T-cell (primary cell): ENCODE results near the gene CYP26B1. TPM values are rescaled to one million over a fixed set of nuclear protein-coding genes. Genes with fewer than 3 reads are reported as not detected.

ENCODE experiments used
- ATAC-seq, 4 experiments: fragments of 200-7000 bp in 3 of 4; fragments of 150-1000 bp in 1 of 4; cut with Tn5 transposase; replicated peaks in 1 of 4; 1 replicate in 3 of 4; 2 replicates in 1 of 4; pipeline ENCODE4 v1.10.0; 2021; ENCODE audit warnings: moderate library complexity in 3 of 4, mild to moderate bottlenecking in 2 of 4, moderate number of reproducible peaks in 1 of 4
- CTCF ChIA-PET, 2 donors: fragments of 300-600 bp; sonication (Branson Sonifier 250); formaldehyde crosslinking; loops; one replicate each; lab custom pipeline; 2022; ENCODE audit warnings: antibody characterized with exemption in 2 of 2; lab: Charles Lee
- POLR2A ChIA-PET, 2 donors: fragments of 300-600 bp; sonication (Branson Sonifier 250); formaldehyde crosslinking; loops; one replicate each; lab custom pipeline; 2022; ENCODE audit warnings: antibody characterized with exemption in 2 of 2; lab: Charles Lee
- DNase-seq, 35 experiments: peaks; one replicate each; pipeline versions ENCODE4 v3.0.0 to v3.0.0-alpha.2; 2013 to 2023
- H3K27ac ChIP-seq: one replicate; pipeline ENCODE4 v1.5.1; 2013; ENCODE audit warnings: low read length
- H3K27me3 ChIP-seq, 2 experiments: replicated peaks in 1 of 2; 1 replicate in 1 of 2; 2 replicates in 1 of 2; pipeline versions ENCODE4 v1.6.1 to v1.7.0; 2013; ENCODE audit warnings: low read length in 1 of 2, mixed read lengths in 1 of 2; ENCODE audit not compliant: control insufficient read depth in 2 of 2, insufficient read depth in 2 of 2; ENCODE audit errors: extremely low read depth in 1 of 2
- H3K36me3 ChIP-seq, 2 donors: 1 replicate in 1 of 2; 2 replicates in 1 of 2; pipeline versions ENCODE4 v1.6.1 to v1.7.0; 2013; ENCODE audit warnings: low read length in 1 of 2; ENCODE audit not compliant: control insufficient read depth in 2 of 2, insufficient read depth in 1 of 2; ENCODE audit errors: extremely low read depth in 1 of 2
- H3K4me1 ChIP-seq, 2 experiments: 1 replicate in 1 of 2; 2 replicates in 1 of 2; pipeline versions ENCODE4 v1.6.1 to v1.7.0; 2013; ENCODE audit warnings: low read length in 2 of 2, mixed read lengths in 1 of 2; ENCODE audit not compliant: insufficient read depth in 2 of 2, control insufficient read depth in 1 of 2; ENCODE audit errors: extremely low read depth in 1 of 2
- H3K4me3 ChIP-seq, 2 donors: 1 replicate in 1 of 2; 2 replicates in 1 of 2; pipeline versions ENCODE4 v1.5.1 to v1.7.0; 2013; ENCODE audit warnings: mild to moderate bottlenecking in 2 of 2, low read length in 1 of 2, moderate library complexity in 1 of 2; ENCODE audit not compliant: control insufficient read depth in 1 of 2; ENCODE audit errors: extremely low read depth in 1 of 2
- H3K9me3 ChIP-seq: 2 replicates; pipeline ENCODE4 v1.7.0; 2013
- H3K27ac Mint-ChIP-seq, 2 donors: one replicate each; pipeline ENCODE4 v1.8.0; 2020 to 2021; ENCODE audit warnings: mild to moderate bottlenecking in 2 of 2, mixed read lengths in 2 of 2
- H3K27me3 Mint-ChIP-seq, 2 donors: one replicate each; pipeline ENCODE4 v1.8.0; 2021 to 2022; ENCODE audit warnings: mixed read lengths in 2 of 2
- H3K36me3 Mint-ChIP-seq: one replicate; pipeline ENCODE4 v1.8.0; 2021; ENCODE audit warnings: mixed read lengths
- H3K4me1 Mint-ChIP-seq, 3 donors: one replicate each; pipeline ENCODE4 v1.8.0; 2020 to 2022; ENCODE audit warnings: mixed read lengths in 3 of 3, mild to moderate bottlenecking in 1 of 3
- H3K4me3 Mint-ChIP-seq, 3 donors: one replicate each; pipeline ENCODE4 v1.8.0; 2020 to 2022; ENCODE audit warnings: mild to moderate bottlenecking in 3 of 3, mixed read lengths in 3 of 3, moderate library complexity in 3 of 3
- H3K9me3 Mint-ChIP-seq, 3 donors: one replicate each; pipeline ENCODE4 v1.8.0; 2020 to 2022; ENCODE audit warnings: mixed read lengths in 3 of 3
- WGBS: methylation state at CpG from one replicate; pipeline ENCODE4 v1.1.5; 2013; ENCODE audit warnings: missing lambda C conversion rate; ENCODE audit not compliant: insufficient coverage; 5-methylcytosine and 5-hydroxymethylcytosine counted together
- total RNA-seq, 35 experiments: library from RNA in 6 of 35; stranded (reverse) in 6 of 35; fragments of 120-200 nt in 1 of 35; gene quantifications; one replicate each; pipeline versions ENCODE4 v1.2.1 to v1.2.4 and lab custom pipeline; 2013 to 2026

CYP26B1 gene
- total RNA-seq, 5 donors from 2014 or later (not counting 1 experiment from before 2014, with no cell fraction given) = 0.06 TPM; not detected in 4

- CTCF ChIA-PET = no interaction called here
- Mint-ChIP-seq H3K27me3 (peaks cover 32 to 47% of the 10 kb centered on the region in 2 donors), H3K27ac (no peak overlapping the region), H3K4me3 (no peak overlapping the region), H3K36me3 (no peaks in the 10 kb centered on the region), H3K9me3 (no peaks in the 10 kb centered on the region), H3K4me1 (no peaks in the 10 kb centered on the region)
- Histone ChIP-seq H3K36me3 (no peaks in the 10 kb centered on the region), H3K4me1 (no peaks in the 10 kb centered on the region), H3K27me3 (peaks cover 0 to 47% of the 10 kb centered on the region in 2 experiments), H3K9me3 (no peaks in the 10 kb centered on the region), H3K4me3 (no peak overlapping the region), H3K27ac (no peak overlapping the region)
- DNase-seq (no peak), ATAC-seq (no peak)
- 100% methylated on average over 3 of the region's 8 CpGs for WGBS
- POLR2A ChIA-PET = interaction anchor here in 1 of 2 donors (0.6 kb wide), 1 partner anchor 9 kb away, joined by 8 read pairs; no protein-coding TSS in a partner anchor
Measured at GRCh38 chr2:72157871-72158771, 10.5 kb upstream of the CYP26B1 start.

- Mint-ChIP-seq H3K4me3 (no peak overlapping the region), H3K27ac (no peak overlapping the region), H3K4me1 (no peaks in the 10 kb centered on the region), H3K9me3 (no peaks in the 10 kb centered on the region), H3K36me3 (no peaks in the 10 kb centered on the region), H3K27me3 (peaks cover 35 to 49% of the 10 kb centered on the region in 2 donors)
- DNase-seq = no peak
- ChIA-PET POLR2A (no interaction called here), CTCF (no interaction called here)
- 67% methylated on average over 2 of the region's 2 CpGs for WGBS
- H3K36me3 ChIP-seq = no peaks in the 10 kb centered on the region
- no peaks in the 10 kb centered on the region for H3K4me1 ChIP-seq
- peaks cover 0 to 55% of the 10 kb centered on the region in 2 experiments for H3K27me3 ChIP-seq
- H3K9me3 ChIP-seq = no peaks in the 10 kb centered on the region
- H3K27ac ChIP-seq = no peak overlapping the region
- no peak for ATAC-seq
- H3K4me3 ChIP-seq = no peak overlapping the region
Measured at GRCh38 chr2:72156872-72157271, 9.2 kb upstream of the CYP26B1 start.

DNA sequence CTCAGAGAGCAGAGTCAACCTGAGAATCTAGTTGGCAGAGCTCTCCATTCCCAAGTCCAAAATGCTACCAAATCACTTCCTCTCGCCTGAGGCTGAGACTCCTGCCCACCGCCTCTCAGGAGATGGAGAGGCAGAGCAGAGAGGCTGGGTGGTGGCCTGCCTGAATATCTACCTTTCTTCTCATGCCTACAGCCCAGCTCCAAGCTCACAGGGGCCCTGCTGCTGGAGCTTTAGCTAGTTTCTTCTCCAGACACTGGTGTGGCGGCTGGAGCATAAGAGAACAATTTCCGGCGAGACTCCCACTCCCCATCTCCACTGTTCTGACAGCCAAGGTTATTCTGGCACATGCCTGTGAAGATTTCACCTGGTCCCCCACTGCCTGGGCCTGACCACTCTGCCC lies 8.1 kb upstream of the CYP26B1 start:
- CTCF ChIA-PET = no interaction called here
- no peak for ATAC-seq
- Mint-ChIP-seq H3K36me3 (no peaks in the 10 kb centered on the region), H3K4me1 (no peaks in the 10 kb centered on the region), H3K9me3 (no peaks in the 10 kb centered on the region), H3K27me3 (peaks cover 40 to 58% of the 10 kb centered on the region in 2 donors), H3K27ac (no peak overlapping the region), H3K4me3 (no peak overlapping the region)
- Histone ChIP-seq H3K4me3 (no peak overlapping the region), H3K27ac (no peak overlapping the region), H3K36me3 (no peaks in the 10 kb centered on the region), H3K9me3 (no peaks in the 10 kb centered on the region), H3K27me3 (peaks cover 0 to 66% of the 10 kb centered on the region in 2 experiments), H3K4me1 (no peaks in the 10 kb centered on the region)
- POLR2A ChIA-PET = no interaction called here
- 82% methylated on average over 4 of the region's 5 CpGs for WGBS
- DNase-seq = peak in 1 of 35 experiments; percentile 0

DNA sequence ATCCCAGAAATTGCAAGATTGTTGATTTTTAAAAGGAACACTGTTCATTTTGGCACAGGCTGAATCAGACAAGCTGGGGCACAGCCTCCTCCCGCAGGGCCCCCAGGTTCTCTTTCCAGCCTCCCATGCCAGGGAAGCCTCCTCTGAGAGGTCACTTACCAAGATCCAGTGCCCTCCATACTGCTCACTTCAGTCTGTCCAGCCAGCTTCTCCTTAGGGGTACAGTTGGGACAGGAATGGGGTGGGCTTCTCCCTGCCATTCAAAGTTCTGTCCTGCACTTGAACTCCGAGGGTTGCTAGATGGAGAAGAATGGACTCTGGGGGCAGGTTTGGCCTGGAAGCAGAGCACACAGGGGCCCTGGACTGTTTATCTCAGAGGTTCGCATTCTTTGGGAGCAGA lies 7.5 kb upstream of the CYP26B1 start:
- no peaks in the 10 kb centered on the region for H3K9me3 Mint-ChIP-seq
- ATAC-seq = no peak
- ChIA-PET CTCF (no interaction called here), POLR2A (no interaction called here)
- Histone ChIP-seq H3K36me3 (no peaks in the 10 kb centered on the region), H3K4me3 (no peak overlapping the region), H3K9me3 (no peaks in the 10 kb centered on the region), H3K4me1 (peaks cover 0 to 5% of the 10 kb centered on the region in 2 experiments), H3K27me3 (peaks cover 0 to 69% of the 10 kb centered on the region in 2 experiments), H3K27ac (no peak overlapping the region)
- H3K4me3 Mint-ChIP-seq = no peak overlapping the region
- no peaks in the 10 kb centered on the region for H3K36me3 Mint-ChIP-seq
- no peak for DNase-seq
- peaks cover 4 to 5% (median 5%) of the 10 kb centered on the region in 3 donors for H3K4me1 Mint-ChIP-seq
- peaks cover 45 to 59% of the 10 kb centered on the region in 2 donors for H3K27me3 Mint-ChIP-seq
- no peak overlapping the region for H3K27ac Mint-ChIP-seq
- WGBS = 90% methylated on average over 2 of the region's 3 CpGs

GRCh38 chr2:72154386-72154975 lies 6.8 kb upstream of the CYP26B1 start:
- Histone ChIP-seq H3K27me3 (peaks cover 0 to 72% of the 10 kb centered on the region in 2 experiments), H3K36me3 (no peaks in the 10 kb centered on the region), H3K27ac (no peak overlapping the region), H3K4me3 (no peak overlapping the region), H3K4me1 (peaks cover 0 to 11% of the 10 kb centered on the region in 2 experiments), H3K9me3 (no peaks in the 10 kb centered on the region)
- H3K27ac Mint-ChIP-seq = no peak overlapping the region
- ChIA-PET POLR2A (no interaction called here), CTCF (no interaction called here)
- no peak overlapping the region for H3K4me3 Mint-ChIP-seq
- H3K4me1 Mint-ChIP-seq = peaks cover 11 to 12% (median 12%) of the 10 kb centered on the region in 3 donors
- no peak for DNase-seq
- peaks cover 48 to 60% of the 10 kb centered on the region in 2 donors for H3K27me3 Mint-ChIP-seq
- ATAC-seq = no peak
- no peaks in the 10 kb centered on the region for H3K36me3 Mint-ChIP-seq
- WGBS = 79% methylated on average over 12 of the region's 16 CpGs
- no peaks in the 10 kb centered on the region for H3K9me3 Mint-ChIP-seq

DNA sequence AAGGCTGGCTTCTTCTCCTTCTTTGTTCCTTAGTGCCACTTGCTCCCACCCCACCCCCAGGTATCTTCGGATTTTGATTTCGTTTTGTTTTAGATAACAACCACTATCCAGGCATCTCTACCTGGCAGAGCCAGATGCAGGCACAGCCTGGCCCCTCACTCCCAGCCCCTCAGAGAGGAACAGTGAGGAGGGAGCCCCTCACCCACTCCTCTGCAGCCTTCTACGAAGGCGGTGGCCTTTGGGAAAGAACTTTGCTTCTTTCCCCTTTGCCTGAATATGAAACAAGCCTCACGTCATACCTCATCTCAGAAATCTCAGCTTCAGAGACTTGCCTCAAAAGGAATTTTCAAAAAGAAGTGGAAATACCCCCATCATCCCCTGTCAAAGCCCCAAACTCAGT lies 6.3 kb upstream of the CYP26B1 start:
- ATAC-seq = no peak
- peaks cover 0 to 72% of the 10 kb centered on the region in 2 experiments for H3K27me3 ChIP-seq
- no peak overlapping the region for H3K4me3 Mint-ChIP-seq
- no peak overlapping the region for H3K4me3 ChIP-seq
- H3K27ac Mint-ChIP-seq = no peak overlapping the region
- no peaks in the 10 kb centered on the region for H3K9me3 ChIP-seq
- no peaks in the 10 kb centered on the region for H3K36me3 ChIP-seq
- no peaks in the 10 kb centered on the region for H3K36me3 Mint-ChIP-seq
- no peak overlapping the region for H3K27ac ChIP-seq
- 70% methylated on average over 3 of the region's 5 CpGs for WGBS
- H3K27me3 Mint-ChIP-seq = peaks cover 53 to 61% of the 10 kb centered on the region in 2 donors
- ChIA-PET CTCF (interaction anchor here in 1 of 2 donors (0.8 kb wide), 1 partner anchor 606 kb away, joined by 3 read pairs; no protein-coding TSS in a partner anchor), POLR2A (no interaction called here)
- H3K4me1 ChIP-seq = peaks cover 0 to 17% of the 10 kb centered on the region in 2 experiments
- peaks cover 16 to 17% (median 17%) of the 10 kb centered on the region in 3 donors for H3K4me1 Mint-ChIP-seq
- peak in 1 of 35 experiments; percentile 2 for DNase-seq
- H3K9me3 Mint-ChIP-seq = no peaks in the 10 kb centered on the region
